HEK293T (cell line): ENCODE measurements around the gene P2RX2.

ENCODE experiments used
- ARNT ChIP-seq: fragments of 450-650 bp; IDR thresholded peaks from 2 replicates; pipeline ENCODE4 v1.6.1; 2017; ENCODE audit warnings: mild to moderate bottlenecking
- BHLHE40 ChIP-seq: fragments of 450-650 bp; IDR thresholded peaks from 2 replicates; pipeline ENCODE4 v1.6.1; 2016; ENCODE audit warnings: mild to moderate bottlenecking, moderate library complexity, borderline replicate concordance
- ELF4 ChIP-seq: fragments of 450-650 bp; IDR thresholded peaks from 2 replicates; pipeline ENCODE4 v1.6.1; 2017; ENCODE audit warnings: antibody characterized with exemption
- FOXA1 ChIP-seq: fragments of 450-650 bp; IDR thresholded peaks from 2 replicates; pipeline ENCODE4 v1.6.1; 2016; ENCODE audit warnings: mild to moderate bottlenecking
- FOXK2 ChIP-seq: fragments of 450-650 bp; IDR thresholded peaks from 2 replicates; pipeline ENCODE4 v1.6.1; 2016; ENCODE audit warnings: mild to moderate bottlenecking
- FOXM1 ChIP-seq: fragments of 450-650 bp; IDR thresholded peaks from 2 replicates; pipeline ENCODE4 v1.6.1; 2017; ENCODE audit warnings: mild to moderate bottlenecking, borderline replicate concordance
- L3MBTL2 ChIP-seq: fragments of 450-650 bp; conservative IDR thresholded peaks from 2 replicates; pipeline ENCODE4 v1.6.1; 2016; ENCODE audit warnings: mild to moderate bottlenecking
- PKNOX1 ChIP-seq: fragments of 450-650 bp; IDR thresholded peaks from 2 replicates; pipeline ENCODE4 v1.6.1; 2016
- SP1 ChIP-seq: fragments of 450-650 bp; IDR thresholded peaks from 2 replicates; pipeline ENCODE4 v1.6.1; 2017
- SUZ12 ChIP-seq: fragments of 450-650 bp; IDR thresholded peaks from 2 replicates; pipeline ENCODE4 v1.6.1; 2016; ENCODE audit warnings: mild to moderate bottlenecking

GRCh38 chr12:132634411-132634990 is 15.9 kb downstream of the P2RX2 start:
- TF ChIP-seq ARNT (no peak), BHLHE40 (no peak), FOXM1 (no peak), SP1 (no peak), L3MBTL2 (no peak), PKNOX1 (no peak), SUZ12 (no peak), FOXA1 (no peak), FOXK2 (no peak), ELF4 (no peak)
